ENCODE results near the gene ORC5. TPM values are rescaled to one million over a fixed set of nuclear protein-coding genes. Genes with fewer than 3 reads are reported as not detected.

ORC5 gene
- total RNA-seq, 4 donors from 2014 or later: 10.5 to 28.7 (median 13.5) TPM

- no peaks in the 10 kb centered on the region for H3K9me3 ChIP-seq
- no peak for TF ChIP-seq EP300 (IDR thresholded peaks at IDR 0.05)
- no peak for TF ChIP-seq POLR2AphosphoS5 (IDR thresholded peaks at IDR 0.05)
- TF ChIP-seq POLR2A (IDR thresholded peaks at IDR 0.05): no peak
- no peak for TF ChIP-seq CTCF (IDR thresholded peaks at IDR 0.05)
- H3K36me3 ChIP-seq: peaks cover 54% of the 10 kb centered on the region
- H3K4me1 ChIP-seq: no peaks in the 10 kb centered on the region
- DNase-seq (ENCODE audit: low spot score in 2 of 2): no peak
- H3K27me3 ChIP-seq: no peaks in the 10 kb centered on the region
- 60% methylated on average over 4 of the region's 4 CpGs for WGBS
- no peak overlapping the region for H3K27ac ChIP-seq
- H3K4me3 ChIP-seq: no peak overlapping the region
Measured at GRCh38 chr7:104135760-104136558, 71.9 kb downstream of the ORC5 start.

GRCh38 chr7:104133238-104133637 is 74.6 kb downstream of the ORC5 start:
- Histone ChIP-seq H3K36me3 (peaks cover 64% of the 10 kb centered on the region), H3K27me3 (no peaks in the 10 kb centered on the region), H3K4me1 (no peaks in the 10 kb centered on the region), H3K27ac (no peak overlapping the region), H3K9me3 (no peaks in the 10 kb centered on the region), H3K4me3 (no peak overlapping the region)
- no peak for DNase-seq (ENCODE audit: low spot score in 2 of 2)
- TF ChIP-seq CTCF (IDR thresholded peaks at IDR 0.05) (no peak), POLR2A (IDR thresholded peaks at IDR 0.05) (no peak), EP300 (IDR thresholded peaks at IDR 0.05) (no peak), POLR2AphosphoS5 (IDR thresholded peaks at IDR 0.05) (no peak)

GRCh38 chr7:104130726-104131125 is 77.1 kb downstream of the ORC5 start:
- 96% methylated on average over 4 of the region's 4 CpGs for WGBS
- TF ChIP-seq POLR2A (IDR thresholded peaks at IDR 0.05) (no peak), EP300 (IDR thresholded peaks at IDR 0.05) (no peak), CTCF (IDR thresholded peaks at IDR 0.05) (no peak), POLR2AphosphoS5 (IDR thresholded peaks at IDR 0.05) (no peak)

DNA sequence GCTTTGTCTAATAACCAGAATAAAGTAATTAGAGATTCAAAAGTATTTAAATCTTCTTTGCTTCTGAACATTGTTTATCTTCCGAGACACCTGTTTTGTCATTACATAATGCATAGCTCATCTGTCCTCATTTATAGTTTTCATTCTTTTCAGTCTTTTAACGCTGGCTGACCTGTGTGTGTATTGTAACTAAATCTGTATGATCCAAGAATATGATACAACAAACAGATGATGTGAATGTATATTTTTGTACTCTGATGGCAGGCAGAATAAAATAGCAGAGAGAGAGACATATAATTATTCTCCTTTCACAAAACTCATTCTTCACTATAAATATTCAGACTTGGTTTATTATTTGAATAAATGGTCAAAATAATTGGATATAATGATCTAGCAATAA is 80.6 kb downstream of the ORC5 start:
- no peak for TF ChIP-seq EP300 (IDR thresholded peaks at IDR 0.05)
- no peak for TF ChIP-seq POLR2AphosphoS5 (IDR thresholded peaks at IDR 0.05)
- no peak for TF ChIP-seq CTCF (IDR thresholded peaks at IDR 0.05)
- no peak for TF ChIP-seq POLR2A (IDR thresholded peaks at IDR 0.05)
- H3K36me3 ChIP-seq: peaks cover 49% of the 10 kb centered on the region
- 97% methylated on average over 2 of the region's 2 CpGs for WGBS
- H3K27ac ChIP-seq: no peak overlapping the region
- no peaks in the 10 kb centered on the region for H3K9me3 ChIP-seq
- H3K4me3 ChIP-seq: no peak overlapping the region
- H3K27me3 ChIP-seq: no peaks in the 10 kb centered on the region
- no peaks in the 10 kb centered on the region for H3K4me1 ChIP-seq
- DNase-seq (ENCODE audit: low spot score in 2 of 2): no peak

More at GRCh38 chr7:104130726-104131125, 77.1 kb downstream of the ORC5 start:
- H3K27ac ChIP-seq: no peak overlapping the region
- H3K4me1 ChIP-seq: no peaks in the 10 kb centered on the region
- no peaks in the 10 kb centered on the region for H3K27me3 ChIP-seq
- peaks cover 69% of the 10 kb centered on the region for H3K36me3 ChIP-seq
- DNase-seq (ENCODE audit: low spot score in 2 of 2): no peak
- no peak overlapping the region for H3K4me3 ChIP-seq
- H3K9me3 ChIP-seq: no peaks in the 10 kb centered on the region

GRCh38 chr7:104126411-104126841 is 81.4 kb downstream of the ORC5 start:
- peaks cover 44% of the 10 kb centered on the region for H3K36me3 ChIP-seq
- H3K27me3 ChIP-seq: no peaks in the 10 kb centered on the region
- no peaks in the 10 kb centered on the region for H3K4me1 ChIP-seq
- no peak overlapping the region for H3K27ac ChIP-seq
- no peak for TF ChIP-seq CTCF (IDR thresholded peaks at IDR 0.05)
- TF ChIP-seq POLR2A (IDR thresholded peaks at IDR 0.05): no peak
- TF ChIP-seq EP300 (IDR thresholded peaks at IDR 0.05): no peak
- no peak for TF ChIP-seq POLR2AphosphoS5 (IDR thresholded peaks at IDR 0.05)
- DNase-seq (ENCODE audit: low spot score in 2 of 2): no peak
- WGBS: 60% methylated on average over 4 of the region's 4 CpGs
- H3K9me3 ChIP-seq: no peaks in the 10 kb centered on the region
- H3K4me3 ChIP-seq: no peak overlapping the region

All from suprapubic skin (tissue), 4 donors.